ENCODE data around the gene HS6ST1. TPM values are rescaled to one million over a fixed set of nuclear protein-coding genes. Genes with fewer than 3 reads are reported as not detected.

The HS6ST1 gene
- total and polyA plus RNA-seq, 2 of the 4 experiments (the other 2 are of a cell fraction): 29.9 to 36.9 TPM

DNA sequence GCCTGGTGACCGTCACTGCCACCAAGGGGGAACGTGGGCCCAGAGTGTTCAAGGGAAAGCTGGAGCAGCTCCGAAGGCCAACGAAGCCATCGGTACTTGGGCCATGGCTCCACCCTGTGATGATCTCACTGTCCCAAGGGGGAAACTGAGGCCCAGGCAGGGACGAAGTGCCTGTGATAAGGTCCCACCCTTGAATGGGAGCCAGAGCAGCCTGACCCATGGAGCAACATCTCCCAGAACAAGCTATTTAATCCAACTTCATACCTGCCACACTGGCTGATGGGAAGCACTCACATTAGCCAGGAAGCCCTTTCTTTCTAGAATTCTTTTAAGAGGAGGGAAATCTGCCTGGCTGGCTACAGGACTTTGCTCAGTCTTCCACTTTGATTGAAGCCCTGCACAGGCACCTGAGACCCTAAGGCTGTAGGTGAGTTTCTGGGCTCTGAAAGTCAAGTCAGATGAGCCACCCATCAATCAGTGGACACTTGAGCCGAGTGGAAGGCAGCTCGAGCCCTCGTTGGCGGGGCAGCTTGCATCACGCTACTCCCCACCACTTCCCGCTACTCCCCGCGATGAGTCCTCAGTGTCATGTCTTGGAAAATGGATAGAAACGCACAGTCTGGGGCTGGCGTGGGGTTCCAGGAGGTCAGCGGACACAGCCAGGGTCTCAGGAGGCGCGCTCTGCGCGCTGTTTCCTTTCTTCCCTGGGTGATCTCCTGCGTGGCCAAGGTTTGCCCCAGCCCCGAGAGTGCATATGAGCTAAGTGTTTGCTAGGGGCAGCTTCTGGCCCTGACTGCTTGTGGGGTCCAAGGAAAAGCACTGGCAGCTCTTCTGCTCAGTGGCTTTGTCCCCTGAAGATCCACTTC is 2.5 kb upstream of the HS6ST1 start (continued):
- TF ChIP-seq, protein P1, sequence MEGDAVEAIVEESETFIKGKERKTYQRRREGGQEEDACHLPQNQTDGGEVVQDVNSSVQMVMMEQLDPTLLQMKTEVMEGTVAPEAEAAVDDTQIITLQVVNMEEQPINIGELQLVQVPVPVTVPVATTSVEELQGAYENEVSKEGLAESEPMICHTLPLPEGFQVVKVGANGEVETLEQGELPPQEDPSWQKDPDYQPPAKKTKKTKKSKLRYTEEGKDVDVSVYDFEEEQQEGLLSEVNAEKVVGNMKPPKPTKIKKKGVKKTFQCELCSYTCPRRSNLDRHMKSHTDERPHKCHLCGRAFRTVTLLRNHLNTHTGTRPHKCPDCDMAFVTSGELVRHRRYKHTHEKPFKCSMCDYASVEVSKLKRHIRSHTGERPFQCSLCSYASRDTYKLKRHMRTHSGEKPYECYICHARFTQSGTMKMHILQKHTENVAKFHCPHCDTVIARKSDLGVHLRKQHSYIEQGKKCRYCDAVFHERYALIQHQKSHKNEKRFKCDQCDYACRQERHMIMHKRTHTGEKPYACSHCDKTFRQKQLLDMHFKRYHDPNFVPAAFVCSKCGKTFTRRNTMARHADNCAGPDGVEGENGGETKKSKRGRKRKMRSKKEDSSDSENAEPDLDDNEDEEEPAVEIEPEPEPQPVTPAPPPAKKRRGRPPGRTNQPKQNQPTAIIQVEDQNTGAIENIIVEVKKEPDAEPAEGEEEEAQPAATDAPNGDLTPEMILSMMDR (conservative IDR thresholded peaks at IDR 0.05; ENCODE audit: low read depth, low read length): no peak

Data from IMR-90 (cell line).